ENCODE measurements around the gene GRIA3.
"Not testable (repeated sequence)": the region's sequence is repeated elsewhere in the genome, so short reads cannot be mapped to it uniquely, and the experiment has no call there.

GRIA3 gene

DNA sequence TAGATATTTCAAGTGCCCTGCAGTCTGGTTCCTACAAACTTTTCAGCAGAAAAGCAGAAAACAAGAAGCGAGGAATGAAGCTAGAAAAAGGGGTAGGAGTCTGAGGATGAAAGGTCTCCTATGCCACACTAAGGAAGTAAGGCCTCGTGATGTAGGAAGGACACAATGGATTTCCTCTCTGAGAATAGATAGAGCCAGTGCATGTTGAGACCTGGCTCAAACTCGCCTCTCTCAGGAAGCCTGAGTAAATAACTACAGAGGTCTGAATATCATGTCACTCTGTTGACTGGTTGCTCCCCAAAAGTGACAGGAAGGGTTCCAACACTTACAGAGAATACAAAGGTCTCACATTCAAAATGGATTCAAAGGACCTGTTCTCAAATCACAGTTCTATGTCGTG is 93.3 kb downstream of the GRIA3 start:
- no peak for DNase-seq

DNA sequence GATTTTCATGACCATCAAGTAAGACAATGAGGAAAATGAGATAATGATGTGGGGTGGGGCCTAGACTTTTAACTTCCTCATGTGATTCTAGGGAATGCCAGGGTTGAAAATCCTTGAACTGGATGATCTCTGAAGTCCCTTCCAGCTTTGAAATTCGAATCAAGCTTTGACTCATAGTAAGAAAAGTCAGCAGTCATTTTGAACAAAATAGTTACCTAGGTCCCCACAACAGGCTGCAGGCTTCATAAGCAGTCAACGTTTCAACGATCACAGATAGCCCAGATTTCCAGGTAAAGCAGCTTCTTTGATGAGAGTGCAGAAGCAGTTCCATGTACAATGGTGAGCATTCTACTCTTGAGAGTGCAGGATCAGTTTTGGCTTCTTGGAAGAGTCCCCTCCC is 93.7 kb downstream of the GRIA3 start:
- no peak for DNase-seq

DNA sequence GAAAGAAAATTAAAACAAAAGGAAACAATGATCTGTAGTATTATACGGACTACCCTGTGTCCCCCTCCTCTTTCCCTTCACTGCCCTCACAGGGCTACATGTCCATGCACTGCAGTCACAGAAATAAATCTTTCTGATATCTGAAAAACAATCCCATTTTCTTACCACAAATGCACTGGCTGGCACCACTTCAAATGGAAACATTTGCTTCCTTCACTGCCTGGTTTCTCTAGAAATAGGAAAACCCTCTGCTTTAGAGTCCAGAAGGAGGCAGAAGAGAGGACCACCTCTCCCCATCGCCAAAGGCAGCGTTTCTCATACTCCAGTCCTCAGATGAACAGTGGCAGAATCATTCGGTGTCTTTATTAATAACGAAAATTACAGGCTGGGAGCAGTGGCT is 98.2 kb downstream of the GRIA3 start:
- no peak for DNase-seq

DNA sequence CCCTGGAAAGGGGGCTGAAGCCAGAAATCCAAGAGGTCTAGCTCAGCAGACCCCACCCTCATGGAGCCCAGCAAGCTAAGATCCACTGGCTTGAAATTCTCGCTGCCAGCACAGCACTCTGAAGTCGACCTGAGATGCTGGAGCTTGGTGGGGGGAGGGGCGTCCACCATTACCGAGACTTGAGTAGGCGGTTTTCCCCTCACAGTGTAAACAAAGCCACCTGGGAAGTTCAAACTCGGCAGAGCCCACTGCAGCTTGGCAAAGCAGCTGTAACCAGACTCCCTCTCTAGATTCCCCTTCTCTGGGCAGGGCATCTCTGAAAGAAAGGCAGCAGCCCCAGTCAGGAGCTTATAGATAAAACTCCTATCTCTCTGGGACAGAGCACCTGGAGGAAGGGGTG is 99.3 kb downstream of the GRIA3 start:
- DNase-seq: not testable (repeated sequence)

DNA sequence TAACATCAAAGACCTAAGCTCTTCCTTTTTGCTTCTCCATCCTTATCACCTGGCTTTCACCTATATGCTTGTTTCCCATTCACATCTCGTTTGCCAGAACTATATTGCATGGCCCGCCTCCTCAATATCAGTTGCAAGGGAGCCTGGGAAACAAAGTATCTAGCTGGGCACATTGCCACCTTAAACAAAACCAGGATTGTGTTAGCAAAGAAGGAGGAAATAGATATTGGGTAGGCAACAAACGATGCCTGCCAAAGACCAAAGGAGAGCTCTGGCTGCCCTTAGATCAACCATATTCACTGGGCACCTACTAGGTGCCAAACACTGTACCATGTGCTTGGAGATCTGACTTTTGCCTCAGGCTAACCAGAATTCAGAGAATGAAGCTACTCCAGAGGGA is 107.5 kb downstream of the GRIA3 start:
- no peak for DNase-seq

GRCh38 chrX:123298026-123298425 is 113.9 kb downstream of the GRIA3 start:
- peak; percentile 59 for DNase-seq

DNA sequence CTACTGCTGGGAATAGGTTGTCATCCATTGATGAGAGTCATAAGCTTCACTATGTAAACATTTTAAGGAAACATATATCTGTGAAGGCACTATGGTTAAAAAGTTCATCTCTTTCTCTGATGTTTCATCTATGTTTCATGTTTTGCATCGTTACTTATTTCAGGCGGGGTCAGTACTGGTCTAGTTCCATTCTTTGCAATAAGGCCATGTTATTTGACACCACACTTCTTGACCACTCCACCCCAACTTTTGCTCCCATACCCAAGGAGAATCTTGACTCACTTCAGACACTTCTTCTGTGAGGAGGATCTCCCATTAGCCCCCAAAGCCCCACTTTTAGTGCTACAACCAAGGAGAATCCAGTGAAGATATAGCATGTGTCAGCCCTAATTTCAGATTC is 119.4 kb downstream of the GRIA3 start:
- no peak for DNase-seq

GRCh38 chrX:123308658-123309057 is 124.6 kb downstream of the GRIA3 start:
- DNase-seq: no peak

GRCh38 chrX:123310112-123310511 is 126.0 kb downstream of the GRIA3 start:
- no peak for DNase-seq

GRCh38 chrX:123311486-123311885 is 127.4 kb downstream of the GRIA3 start:
- DNase-seq: no peak

DNA sequence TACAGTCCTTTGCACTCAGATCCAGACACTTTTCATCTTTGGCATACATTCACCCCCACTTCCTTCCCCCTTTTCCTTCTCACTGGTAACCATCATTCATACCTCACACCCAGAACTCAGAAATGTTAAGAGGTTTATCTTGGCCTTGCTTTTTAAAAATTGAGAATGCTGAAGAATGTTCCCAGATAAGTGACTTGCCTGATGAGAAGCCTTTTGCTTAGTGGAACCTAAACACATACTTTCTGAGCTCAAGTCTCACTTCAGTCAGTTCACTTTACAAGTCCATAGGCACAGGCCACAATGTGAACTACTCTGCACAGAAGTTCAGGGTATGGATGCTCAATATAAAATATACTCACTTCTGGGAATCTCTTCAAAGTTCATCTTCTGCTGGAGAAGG is 129.4 kb downstream of the GRIA3 start:
- DNase-seq: no peak

- DNase-seq: no peak
These were observed 136.5 kb downstream of the GRIA3 start for GRCh38 chrX:123320622-123321021.

DNA sequence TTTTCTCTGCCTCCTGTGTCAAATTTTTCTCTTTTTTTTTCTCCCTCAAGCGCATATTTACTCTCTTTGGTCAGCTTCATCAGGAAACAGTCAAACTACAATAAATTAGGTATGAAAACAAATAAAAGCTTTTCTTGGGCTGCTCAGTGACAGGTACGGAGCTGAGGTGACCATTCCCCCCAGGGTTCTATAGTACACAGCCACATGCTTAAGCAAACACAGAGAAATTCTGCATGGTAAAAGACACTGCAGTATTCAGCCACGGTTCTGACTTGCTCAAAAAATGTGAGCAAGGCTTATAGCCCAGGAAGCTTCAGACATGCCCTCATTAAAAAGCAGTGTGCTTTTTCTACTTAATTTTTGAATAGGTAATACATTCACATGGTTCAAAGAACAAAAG is 138.5 kb downstream of the GRIA3 start:
- DNase-seq: no peak

DNA sequence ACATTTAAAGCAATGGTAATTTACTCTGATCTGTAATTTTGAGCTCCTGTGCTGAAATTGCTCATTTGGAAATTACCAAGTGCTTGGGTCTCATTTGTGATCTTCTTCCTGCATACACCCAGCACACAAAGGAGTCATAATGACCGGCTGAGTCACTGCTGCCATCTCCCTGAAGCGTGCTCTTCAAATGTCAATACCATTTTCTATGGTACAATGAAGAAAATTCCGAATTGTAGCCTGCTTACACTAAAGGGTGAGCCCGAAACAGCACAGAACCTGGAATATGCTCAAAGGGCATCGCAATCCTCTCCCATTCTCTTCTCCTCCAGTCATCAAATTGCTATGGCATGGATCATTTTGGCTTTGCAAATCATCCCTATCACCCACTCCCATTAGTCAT is 140.5 kb downstream of the GRIA3 start:
- peak; percentile 20 for DNase-seq

GRCh38 chrX:123330229-123330942 is 146.3 kb downstream of the GRIA3 start:
- DNase-seq: no peak

GRCh38 chrX:123331349-123331748 is 147.3 kb downstream of the GRIA3 start:
- DNase-seq: no peak

DNA sequence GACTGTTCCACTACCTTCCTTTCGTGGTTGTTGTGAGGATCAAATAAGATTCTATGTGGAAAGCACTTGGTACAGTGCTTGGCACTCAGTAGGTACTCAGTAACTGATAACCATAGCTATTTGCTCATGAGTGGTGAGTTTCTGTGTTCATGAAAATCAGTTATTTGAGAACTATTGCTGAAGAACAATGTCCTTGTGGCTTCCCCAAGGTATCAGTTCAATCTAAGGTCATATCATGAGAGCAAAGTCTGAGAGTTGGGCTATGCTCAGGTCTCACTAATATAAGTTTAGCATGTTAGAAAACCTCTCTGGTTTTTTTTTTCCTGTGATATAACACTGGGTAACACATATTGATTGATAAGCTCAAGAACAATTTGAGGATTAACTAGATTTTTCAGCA is 147.8 kb downstream of the GRIA3 start:
- no peak for DNase-seq

- DNase-seq: no peak
These were observed 152.6 kb downstream of the GRIA3 start for GRCh38 chrX:123336666-123337065.

- DNase-seq: no peak
These were observed 154.0 kb downstream of the GRIA3 start for GRCh38 chrX:123337886-123338639.

GRCh38 chrX:123339221-123339905 is 155.3 kb downstream of the GRIA3 start:
- peak; percentile 63 for DNase-seq

DNA sequence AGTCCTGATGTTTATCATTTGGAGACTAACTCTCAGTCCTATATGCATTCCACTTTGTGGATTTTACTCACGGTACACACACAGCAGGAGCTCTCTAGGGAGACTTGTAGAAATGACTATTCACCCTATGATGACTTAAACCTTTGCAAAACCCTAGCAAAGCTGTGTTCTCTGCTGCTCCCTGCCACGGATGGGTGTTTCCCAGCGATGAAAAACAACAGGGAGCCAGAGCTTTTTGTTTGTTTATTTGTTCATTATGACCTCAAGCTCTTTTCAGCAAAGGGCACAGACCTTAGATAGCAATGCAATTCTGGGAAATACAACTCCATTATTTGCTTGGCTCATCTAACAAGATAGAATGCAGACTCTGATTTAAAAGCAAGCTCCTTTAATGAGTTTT is 156.6 kb downstream of the GRIA3 start:
- peak; percentile 46 for DNase-seq

DNA sequence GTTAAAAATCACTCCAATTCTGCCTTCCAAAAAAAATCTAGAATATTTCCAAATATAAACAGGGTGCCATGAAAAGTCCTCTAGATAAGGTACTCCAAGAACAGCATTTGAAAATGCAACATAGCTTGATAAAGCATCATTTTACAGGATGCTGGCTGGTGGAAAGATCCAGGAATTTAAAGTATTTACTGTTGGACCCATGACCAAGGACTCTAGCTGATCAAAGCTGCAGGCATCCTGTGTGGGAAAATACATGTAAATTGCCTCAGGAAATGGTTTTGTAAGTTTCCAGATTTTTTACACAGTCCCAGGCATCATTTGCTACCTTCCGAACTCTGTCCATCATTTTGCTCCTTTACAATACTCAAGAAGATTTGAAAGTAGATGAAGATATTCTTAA is 164.4 kb downstream of the GRIA3 start:
- peak; percentile 39 for DNase-seq

DNA sequence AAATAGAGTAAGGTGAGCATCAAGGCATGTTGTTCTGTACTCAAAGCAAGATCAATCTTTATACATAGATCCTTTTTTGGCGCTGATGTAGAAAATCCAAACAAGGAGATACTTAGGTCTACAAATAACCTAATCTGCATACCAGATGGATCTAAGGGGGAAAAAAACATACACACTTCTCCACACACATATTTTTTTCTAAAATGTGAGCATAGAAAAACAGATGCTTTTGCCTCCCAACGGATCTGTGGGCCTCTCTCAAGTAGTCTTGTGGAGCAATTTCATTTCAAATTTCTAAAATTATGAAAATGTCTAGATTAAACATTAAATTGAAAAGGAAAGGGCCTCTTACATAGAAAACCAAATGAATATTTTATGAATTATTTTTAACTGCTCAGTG is 166.1 kb downstream of the GRIA3 start:
- DNase-seq: no peak

GRCh38 chrX:123357941-123358340 is 173.9 kb downstream of the GRIA3 start:
- DNase-seq: no peak
